IMR-90 (cell line): ENCODE measurements around the gene ZNF12.

Experiments
- CEBPB ChIP-seq: IDR thresholded peaks from 2 replicates; pipeline ENCODE4 v1.6.1; 2012; ENCODE audit warnings: low read depth, low read length, improper control_type of control experiment
- CTCF ChIP-seq: conservative IDR thresholded peaks from 2 replicates; pipeline ENCODE4 v1.5.1; 2012; ENCODE audit warnings: mild to moderate bottlenecking, low read depth, low read length, improper control_type of control experiment

GRCh38 chr7:6648066-6648814, 58.5 kb downstream of the ZNF12 start:
- no peak for TF ChIP-seq CTCF
- no peak for TF ChIP-seq CEBPB
